ENCODE results near the gene CRHR1.
"Not testable (repeated sequence)": the region's sequence is repeated elsewhere in the genome, so short reads cannot be mapped to it uniquely, and the experiment has no call there.

CRHR1 gene

DNA sequence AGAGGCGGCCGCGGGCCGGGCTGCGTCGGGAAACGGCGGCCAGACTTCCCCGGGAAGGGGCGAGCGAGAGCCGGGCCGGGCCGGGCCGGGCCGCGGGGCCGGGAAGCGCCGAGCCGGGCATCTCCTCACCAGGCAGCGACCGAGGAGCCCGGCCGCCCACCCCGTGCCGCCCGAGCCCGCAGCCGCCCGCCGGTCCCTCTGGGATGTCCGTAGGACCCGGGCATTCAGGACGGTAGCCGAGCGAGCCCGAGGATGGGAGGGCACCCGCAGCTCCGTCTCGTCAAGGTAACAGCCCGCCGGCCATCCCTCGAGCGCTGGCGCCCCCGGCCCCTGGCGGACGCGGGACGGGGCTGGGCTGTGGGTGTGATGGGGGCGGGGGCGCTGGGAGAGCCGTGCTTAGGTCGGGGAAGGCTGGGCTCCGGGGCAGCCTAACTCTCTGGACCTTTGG, at the start of gene CRHR1:
CRHR1 (plus strand) TSS at position 28 of the 448 bp plus-strand sequence; CDS start at position 253, 225 bp downstream.
- no peak for FAIRE-seq

DNA sequence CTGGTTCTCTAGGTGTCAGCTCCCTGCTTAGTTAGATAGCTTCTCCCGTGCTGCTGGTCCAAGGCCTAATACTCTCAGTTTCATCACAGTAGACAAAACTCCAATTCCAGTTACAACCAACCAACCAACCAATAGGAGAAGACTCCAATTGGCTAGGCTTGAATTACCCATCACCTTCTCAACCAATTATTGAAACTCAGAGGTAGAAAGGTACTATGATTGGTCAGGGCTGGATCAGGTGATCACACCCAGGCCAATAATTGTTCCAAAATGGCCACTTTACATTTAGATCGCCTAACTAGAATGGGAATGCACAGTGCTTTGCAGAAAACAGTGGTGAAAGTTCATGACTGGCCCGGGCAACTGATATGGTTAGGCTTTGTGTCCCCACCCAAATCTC, 49.5 kb upstream of the CRHR1 start:
- no peak for FAIRE-seq

DNA sequence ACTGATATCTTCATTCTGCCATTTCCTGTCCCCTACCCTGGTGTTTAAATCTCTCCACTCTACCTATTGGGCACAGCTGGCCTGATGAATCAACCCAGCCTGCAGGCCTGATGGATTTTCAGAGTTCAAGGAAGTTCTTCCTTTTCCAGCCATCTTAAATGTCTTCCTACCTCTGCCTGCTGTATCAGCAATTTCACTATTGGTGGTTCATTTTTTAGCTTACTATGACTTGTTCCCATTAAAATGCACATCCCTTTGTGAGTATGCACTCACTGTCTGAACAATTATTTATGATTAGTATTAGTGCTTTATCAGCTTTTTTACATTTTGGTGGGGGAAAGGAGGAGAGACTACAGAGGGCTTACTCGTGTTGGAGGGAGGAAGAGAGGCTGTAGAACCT, 48.6 kb upstream of the CRHR1 start:
- no peak for FAIRE-seq

DNA sequence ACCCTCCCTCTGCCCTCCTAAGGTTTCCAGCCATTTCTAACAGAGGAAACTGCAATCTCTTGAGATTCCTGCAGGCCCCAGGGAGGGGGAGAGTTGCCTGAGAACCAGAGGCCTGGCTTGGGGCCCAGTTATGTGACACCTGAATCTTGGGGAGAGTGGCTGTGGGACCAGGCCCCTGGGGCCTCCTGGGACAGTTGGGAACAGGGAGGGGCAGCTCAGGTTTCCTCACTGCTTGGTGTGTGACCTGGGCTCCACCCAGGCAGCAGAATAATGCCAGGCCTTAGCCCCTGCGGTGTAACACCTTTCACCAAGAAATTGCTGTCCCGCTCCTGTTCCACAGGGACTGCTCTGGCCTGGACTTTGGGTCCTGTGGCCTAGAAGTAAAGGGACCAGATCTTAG, 44.3 kb upstream of the CRHR1 start:
- FAIRE-seq = no peak

DNA sequence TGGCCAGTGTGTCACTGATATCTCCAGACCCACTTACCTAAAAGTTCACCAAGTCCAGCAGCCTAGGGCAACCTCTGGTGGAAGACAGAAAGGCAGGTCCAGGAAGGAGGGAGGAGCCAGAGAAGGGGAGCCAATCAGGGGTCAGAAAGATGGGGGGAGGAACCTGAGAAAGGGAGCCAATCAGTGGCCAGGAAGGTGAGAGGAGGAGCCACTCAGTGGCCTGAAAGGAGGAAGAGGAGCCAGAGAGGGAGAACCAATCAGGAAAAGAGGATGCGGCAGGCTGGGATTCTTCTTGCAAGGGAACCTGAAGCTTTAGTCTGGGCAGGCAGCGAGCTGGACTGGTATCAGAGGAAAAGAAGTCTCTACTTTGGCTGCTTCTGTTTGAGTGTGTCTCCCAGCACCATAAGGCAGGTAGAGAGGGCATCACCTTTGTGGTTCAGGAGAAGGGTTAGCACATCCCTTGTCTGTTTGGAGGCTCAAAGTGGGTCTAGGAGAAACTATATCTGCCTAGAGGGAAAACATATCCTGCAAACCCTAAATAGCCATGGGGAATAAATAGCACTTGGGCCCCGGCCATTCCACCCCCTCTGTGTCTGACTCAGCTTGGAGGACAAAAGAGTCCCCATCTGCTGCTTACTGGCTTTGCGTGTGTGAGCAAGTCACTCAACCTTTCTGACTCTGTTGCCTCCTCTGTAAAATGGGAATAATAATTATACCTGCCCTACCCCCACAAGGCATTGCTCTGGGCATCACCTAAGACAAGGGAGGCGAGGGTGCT, 43.4 kb upstream of the CRHR1 start:
- FAIRE-seq = no peak

DNA sequence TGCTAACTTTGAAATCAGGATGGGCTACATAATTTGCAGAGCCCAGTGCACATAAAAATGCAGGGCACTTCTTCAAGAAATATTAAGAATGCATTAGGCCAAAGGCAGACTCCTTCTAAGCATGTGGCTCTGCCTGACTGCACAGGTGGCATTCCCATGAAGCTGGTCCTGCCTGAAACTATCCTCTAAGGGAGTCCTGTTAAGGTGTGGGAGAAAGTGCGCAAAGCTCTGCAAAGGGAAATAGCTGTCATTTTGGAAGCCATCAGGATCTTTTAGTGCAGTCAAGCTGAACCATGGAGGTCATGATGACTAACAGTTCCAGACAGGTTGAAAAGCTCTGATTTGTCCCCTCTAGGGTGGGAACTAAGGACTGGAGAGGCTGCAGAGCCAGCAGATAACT, 41.9 kb upstream of the CRHR1 start:
- FAIRE-seq = no peak

DNA sequence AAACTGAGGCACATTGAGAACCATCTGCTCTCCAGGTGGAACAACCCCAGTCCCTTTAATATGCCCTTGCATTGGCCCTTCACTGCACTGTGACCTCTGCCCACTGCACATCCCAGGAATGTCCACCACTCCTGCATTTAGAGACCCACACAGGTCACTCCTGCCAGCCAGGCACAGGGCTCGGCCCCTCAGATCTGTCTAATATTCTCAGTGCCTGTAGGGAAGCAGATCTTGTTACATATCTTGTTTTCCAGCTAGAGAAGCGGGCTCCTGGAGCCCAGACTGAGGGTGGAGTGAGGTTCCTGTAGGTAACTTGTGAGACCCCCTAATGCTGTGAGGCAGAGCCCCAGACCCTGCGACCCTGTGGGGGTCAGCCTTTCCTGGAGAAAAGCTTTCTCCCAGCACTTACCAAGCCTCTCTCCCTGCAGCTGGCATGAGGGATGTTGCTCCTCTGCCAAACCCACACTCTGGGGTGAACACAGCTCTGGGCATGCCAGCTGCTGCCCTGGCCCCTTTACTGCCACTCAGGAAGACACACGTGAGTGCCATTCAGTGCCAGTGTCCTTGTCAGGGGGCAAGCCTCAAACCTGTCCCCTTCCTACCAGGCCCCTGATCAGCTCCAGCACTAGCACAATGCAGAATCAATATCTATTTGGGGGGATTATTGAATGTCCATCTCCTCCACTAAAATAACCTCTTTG, 40.3 kb upstream of the CRHR1 start:
- FAIRE-seq = no peak

DNA sequence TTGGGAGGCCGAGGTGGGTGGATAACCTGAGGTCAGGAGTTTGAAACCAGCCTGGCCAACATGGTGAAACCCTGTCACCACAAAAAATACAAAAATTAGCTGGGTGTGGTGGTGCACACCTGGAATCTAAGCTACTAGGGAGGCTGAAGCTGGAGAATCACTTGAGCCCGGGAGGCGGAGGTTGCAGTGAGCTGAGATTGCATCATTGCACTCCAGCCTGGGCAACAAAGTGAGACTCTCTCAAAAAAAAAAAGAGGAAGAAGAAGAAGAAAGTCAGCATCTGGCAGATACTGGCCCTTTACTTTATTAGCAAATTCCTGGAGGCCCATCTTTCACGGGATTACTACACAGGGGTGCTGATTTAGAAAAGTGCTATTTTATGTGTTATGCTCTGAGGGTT, 39.3 kb upstream of the CRHR1 start:
- FAIRE-seq = not testable (repeated sequence)

DNA sequence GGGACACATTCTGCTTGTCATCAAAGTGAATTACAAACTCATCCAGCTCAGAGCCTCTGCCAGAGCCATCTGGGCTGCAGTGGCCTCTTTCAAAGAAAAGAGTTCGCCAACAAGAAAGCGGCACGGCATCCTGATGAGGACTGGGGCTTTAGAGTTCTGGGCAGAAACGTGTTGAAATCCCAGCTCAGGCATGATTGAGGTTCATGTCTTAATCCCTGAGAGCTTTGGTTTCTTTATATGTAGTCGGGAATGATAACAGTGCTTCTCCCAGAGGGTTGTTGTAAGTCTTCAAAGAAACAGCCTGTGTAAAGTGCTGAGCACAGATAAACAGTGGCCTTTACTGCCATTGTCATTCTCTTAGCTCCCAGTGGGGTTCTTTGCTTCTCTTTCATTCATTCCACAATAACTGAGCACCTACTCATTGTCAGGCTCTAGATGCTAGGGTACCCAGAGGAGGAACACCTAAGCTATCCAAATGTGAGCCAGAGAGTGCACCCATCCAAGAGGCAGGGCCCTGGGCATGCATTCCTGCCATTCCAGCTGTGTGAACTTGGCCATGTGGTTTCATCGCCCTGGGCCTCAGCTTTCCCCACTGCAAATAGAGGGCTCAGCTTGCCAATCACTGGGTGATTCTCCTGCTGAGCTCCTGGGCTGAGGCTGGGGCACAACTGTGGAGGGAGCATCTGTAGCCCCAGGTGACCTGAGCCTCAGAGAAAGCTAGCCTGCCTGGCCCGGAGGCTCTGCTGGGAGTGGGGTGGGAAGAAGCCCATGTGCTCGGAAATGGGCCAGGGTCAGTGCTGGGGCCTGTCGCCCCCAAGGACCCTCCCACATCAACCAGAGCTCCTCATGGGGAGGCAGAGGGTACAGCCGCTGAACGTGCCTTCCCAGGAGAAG, 38.3 kb upstream of the CRHR1 start:
- no peak for FAIRE-seq

DNA sequence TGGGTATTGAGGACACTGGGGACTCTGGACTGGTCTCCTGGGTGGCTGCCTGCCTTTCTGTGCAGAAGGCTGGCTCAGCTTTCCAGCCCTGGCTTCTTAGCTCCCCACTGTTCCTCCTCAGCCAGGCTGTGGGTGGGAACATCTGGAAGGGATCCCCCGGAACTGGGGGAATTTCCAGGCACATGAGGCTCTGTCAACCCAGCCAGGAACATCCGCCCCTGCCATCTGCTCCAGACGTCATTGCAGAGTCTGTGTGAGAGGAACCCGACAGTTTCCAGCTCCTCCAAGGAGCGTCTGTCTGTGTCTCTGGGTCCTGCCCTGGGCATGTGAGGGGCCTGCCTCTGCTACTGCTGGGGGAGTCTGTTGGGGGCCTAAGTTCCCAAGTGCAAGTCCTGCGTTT, 36.2 kb upstream of the CRHR1 start:
- no peak for FAIRE-seq

DNA sequence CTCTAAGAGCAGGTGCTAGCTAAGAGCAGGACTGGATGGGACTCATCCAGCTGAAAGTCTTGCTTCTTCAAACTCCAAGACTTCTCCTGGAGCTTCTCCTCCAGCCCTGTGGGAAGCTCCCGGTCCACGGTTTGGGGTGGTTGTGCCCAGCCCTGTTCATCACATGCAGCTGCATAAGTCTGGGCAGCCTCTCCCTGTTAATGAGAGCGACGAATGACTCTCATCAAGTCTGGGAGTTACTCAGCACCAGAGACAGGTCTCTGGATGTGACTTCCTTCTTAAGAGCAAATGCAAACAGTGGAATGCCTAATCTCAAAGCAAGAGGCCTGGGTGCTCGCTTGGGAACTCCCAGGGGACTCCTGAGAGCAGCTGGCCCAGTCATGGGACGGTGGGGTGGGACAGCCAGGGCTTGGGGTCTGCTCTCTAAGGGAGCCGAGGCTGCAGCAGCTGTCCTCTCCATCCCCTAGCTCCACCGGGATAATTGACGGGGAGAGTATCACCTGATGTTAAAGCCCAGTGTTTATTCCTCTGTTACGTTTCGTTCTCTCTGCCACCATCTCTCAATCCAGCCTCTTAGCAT, 35.3 kb upstream of the CRHR1 start:
- FAIRE-seq = no peak

DNA sequence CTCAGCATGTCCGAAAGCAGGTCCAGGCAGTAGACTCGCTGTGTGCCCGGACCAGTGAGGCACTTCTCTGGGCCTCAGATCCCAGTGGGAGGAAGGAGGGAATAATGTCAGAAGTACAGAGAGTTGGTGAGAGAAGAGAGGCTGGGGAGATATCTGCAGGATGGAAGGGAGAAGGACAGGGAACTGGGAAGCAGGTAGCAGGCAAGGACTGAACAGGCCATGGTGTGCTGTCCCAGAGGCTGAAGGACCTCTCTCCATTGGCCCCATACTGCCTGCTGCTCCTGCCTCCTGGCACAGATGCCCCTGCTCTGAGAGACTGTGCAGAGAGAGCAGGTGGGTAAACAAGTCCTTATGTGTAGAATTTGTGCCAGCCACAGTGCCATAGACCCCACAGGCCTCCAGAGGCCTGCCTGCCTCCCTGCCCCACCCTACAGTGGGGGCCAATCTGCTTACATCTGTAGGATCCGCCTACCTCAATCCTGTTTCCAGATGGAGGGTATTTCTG, 34.2 kb upstream of the CRHR1 start:
- FAIRE-seq = no peak

DNA sequence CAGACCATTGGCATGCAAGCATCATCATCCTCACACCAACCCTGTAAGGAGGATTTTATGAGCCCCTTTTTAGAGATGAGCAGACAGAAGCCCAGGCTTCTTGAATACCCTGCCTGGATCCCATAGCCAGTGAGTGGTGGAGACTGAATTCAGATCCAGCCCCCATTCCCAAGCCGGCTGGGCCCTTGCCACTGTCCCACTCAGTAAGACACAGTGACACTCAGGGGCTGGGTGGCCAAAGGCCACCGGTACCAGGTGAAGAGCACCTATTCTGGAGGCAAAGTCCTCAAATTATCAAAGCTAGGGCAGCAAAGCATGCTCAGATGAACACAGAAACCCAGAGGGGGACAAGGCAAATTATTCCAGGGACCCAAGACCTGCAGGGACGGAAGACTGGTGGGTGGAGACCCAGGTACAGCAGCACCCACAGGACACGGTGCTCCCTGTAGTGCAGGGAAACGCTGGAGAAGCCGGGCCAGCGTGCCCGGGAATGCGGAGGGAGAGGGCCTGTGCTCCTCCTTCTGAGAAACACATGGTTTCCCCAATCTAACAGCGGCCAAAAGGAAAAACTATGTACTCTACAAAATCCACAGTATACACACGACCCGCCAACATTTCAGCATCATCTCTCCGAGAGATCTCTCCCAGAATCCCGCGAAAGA, 33.2 kb upstream of the CRHR1 start:
- no peak for FAIRE-seq

DNA sequence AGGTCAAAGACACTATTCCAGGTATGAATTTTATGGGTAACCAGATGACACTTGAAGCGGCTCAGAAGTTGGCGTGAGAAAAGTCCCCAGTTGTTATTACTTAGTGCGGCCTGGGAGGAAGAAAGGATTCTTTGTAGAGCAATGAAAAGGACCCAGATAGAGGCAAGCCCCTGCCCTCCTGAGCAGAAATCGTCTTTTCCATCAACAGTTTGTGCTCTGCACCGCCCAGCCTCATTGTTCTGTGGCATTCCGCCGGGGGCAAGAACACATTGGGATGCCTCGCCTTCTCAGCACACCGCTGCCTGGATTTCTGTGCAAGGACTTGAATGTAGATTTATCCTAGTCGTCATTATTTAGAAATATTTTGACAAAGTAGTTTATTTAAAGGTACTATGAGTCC, 32.7 kb upstream of the CRHR1 start:
- FAIRE-seq = no peak

DNA sequence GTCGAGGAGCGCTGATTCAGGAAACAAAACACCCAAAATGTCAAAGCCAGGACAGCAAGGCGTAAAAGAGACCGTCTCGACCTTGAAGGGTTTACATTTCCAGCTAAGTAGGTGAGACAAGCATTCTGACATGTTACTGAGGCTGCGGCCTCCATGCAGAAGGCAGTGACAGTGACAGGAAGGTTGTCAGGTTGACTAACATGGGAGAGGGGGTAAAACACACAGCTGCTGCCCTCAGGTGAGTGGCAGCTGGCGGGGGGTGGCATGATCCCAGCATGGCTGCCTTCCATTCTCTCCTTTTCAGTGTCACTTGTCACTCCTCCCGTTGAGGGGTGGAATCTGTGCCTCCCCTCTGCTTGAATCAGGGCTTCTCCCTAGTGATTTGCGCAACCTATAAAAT, 31.9 kb upstream of the CRHR1 start:
- no peak for FAIRE-seq

DNA sequence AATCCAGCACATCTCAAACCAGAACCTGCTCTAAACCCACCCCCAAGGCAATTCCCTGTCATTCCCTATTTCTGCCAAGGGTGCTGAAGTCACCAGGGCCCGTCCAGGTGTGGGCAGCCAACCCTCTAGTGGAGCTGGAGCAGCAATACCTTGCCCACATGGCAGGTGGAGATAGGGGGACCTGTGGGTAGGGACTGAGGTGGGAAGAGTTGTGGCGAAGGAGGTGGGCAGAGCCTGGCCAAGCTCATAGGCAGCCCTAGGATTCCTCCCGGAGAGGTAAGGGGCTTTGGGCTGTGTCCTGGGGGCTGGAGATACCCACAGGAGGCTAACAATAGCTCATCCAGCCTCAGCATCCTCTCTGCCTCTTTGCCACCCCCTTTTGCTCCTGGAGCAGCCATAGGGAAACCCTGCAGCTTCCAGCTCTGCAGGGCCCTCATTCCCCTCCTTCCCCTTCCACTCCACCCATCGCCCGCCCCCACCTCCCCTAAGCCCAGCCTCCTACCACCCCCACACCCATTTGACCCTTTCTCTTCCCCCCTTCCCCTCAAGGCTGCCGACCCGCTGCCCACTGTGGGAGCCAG, 30.4 kb upstream of the CRHR1 start:
- no peak for FAIRE-seq

DNA sequence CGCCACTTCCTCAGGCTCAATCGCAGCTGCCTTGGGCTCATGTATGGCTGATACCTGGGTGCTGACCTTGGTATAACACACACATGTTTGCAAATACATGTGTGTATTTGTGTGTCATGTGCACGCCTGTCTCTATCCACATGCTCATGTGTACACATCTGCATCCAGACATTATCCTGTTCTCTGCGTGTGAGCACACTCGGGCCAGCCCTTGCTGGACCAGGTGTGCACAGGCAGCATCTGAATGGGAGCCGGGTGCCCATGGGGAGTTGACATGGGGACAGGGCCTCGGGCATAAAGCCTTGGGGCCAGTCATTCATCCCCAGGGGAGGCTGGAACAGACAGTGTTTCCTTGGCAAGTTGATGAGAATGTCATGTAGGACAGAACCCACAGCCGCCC, 29.1 kb upstream of the CRHR1 start:
- no peak for FAIRE-seq

DNA sequence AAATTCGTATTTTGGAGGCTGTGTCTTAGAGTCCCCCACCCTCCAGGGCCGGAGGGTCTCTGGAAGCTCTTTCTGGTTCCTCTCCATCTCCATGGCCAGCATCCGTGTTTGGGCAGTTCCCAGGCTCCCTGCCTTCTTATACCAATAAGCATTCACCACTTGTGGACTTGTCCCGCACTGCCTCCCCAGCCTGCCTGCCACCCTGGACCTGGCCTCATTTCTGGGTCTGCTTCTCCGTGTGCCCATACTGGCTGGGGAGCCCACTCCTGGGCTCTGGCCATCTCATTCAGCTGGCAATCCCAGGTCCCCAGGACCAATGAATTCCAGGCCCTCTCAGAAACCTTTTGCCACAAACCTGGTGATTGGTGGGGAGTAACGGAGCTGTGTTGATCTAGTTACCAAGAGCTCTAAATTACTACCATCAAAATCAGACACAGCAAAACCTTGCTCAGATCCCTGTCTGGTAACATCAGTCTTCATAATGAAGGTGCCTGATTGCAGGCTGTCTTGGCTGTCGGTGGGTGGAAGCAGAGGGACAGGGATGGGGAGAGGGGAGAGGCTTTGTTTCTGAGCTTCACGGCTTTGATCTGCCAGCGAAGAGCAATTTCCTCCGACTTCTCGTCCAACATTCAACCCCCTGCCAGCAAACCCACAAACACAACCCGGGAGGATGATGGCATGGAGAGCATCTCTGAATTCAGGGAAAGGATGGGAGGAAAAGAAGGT, 27.7 kb upstream of the CRHR1 start:
- no peak for FAIRE-seq

DNA sequence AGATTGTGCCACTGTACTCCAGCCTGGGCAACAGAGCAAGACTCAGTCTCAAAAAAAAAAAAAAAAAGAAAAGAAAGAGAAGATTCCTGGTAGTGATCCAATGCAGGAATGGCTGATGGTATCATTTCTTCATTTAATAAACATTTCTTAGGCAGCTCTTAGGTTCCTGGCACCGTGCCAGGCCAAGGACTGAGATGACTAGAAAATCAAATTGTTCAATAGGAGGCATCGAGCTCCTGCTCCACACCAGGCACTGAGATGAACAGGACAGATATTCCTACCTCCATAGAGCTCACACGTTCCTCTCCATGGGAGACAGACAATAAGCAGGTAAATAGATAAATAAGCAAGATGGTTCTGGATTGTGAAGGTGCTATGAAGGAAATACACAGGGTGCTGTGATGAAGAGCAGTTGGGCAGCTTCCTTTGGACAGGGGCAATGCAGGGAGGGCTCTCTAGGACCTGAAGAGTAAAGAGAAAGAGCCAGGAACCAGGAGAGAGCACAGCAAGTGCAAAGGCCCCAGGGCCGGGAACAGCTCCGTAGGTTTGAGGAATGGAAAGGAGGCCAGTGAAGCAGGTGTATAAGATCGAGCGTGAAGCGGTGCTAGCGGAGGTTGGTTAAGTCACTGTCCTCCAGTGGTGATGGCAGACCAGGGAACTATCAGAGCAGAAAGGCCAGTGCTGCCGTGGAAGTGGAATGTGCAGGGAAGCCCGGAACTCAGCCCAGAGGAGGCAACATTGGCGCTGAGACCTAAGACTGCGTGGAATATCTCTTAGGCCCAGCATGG, 26.5 kb upstream of the CRHR1 start:
- FAIRE-seq = no peak

DNA sequence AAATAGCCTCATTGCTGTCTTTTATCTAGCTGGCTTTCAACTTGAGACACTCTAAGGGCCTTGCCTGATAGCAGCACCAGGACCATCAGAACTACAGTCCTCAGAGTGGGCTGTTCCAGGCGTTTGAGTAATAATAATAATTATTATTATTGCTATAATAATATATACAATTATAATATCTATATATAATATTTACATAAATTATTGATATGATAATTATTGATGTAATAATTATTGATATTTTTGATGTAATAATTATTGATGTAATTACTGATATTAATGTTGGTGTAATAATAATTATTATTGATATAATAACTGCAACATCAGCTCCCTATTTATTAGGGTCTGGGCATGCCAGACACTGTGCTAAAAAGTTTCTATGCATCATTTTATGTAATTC, 25.6 kb upstream of the CRHR1 start:
- no peak for FAIRE-seq

Data from islet of Langerhans (tissue), 1 donor.